ENCODE measurements around the gene WARS2. TPM values are rescaled to one million over a fixed set of nuclear protein-coding genes. Genes with fewer than 3 reads are reported as not detected.

Gene WARS2
- total and polyA plus RNA-seq, 2 of the 8 experiments (the other 6 are each of a cell fraction or from before 2014, with no cell fraction given): 4.3 to 12.9 TPM

DNA sequence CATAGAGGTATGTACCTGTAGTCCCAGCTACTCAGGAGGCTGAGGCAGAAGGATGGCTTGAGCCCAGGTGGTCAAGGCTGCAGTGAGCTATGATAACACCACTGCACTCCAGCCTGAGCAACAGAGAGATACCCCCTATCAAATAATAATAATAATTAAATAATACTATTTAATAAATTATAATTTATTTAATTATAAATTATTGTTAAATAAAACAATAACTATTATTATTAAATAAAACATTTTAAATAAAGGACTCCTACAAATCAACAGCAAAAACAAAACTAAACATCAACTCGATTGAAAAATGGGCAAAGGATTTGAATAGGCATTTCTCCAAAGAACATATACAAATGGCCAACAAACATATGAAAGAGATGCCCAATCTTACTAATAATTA, 86.5 kb downstream of the WARS2 start:
- TF ChIP-seq TEAD4 (IDR thresholded peaks at IDR 0.05; ENCODE audit: low read depth, low read length) (no peak), CEBPB (IDR thresholded peaks at IDR 0.05; ENCODE audit: low read depth, low read length) (no peak), CHD2 (IDR thresholded peaks at IDR 0.05; ENCODE audit: low read length) (no peak), TBP (IDR thresholded peaks at IDR 0.05; ENCODE audit: low read depth, low read length) (no peak), TCF12 (IDR thresholded peaks at IDR 0.05; ENCODE audit: low read depth, low read length) (no peak)
- TF ChIP-seq, protein P1, sequence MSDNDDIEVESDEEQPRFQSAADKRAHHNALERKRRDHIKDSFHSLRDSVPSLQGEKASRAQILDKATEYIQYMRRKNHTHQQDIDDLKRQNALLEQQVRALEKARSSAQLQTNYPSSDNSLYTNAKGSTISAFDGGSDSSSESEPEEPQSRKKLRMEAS (IDR thresholded peaks at IDR 0.05): no peak
- TF ChIP-seq, protein P2, sequence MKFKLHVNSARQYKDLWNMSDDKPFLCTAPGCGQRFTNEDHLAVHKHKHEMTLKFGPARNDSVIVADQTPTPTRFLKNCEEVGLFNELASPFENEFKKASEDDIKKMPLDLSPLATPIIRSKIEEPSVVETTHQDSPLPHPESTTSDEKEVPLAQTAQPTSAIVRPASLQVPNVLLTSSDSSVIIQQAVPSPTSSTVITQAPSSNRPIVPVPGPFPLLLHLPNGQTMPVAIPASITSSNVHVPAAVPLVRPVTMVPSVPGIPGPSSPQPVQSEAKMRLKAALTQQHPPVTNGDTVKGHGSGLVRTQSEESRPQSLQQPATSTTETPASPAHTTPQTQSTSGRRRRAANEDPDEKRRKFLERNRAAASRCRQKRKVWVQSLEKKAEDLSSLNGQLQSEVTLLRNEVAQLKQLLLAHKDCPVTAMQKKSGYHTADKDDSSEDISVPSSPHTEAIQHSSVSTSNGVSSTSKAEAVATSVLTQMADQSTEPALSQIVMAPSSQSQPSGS (IDR thresholded peaks at IDR 0.05; ENCODE audit: low read length): no peak
- no peak overlapping the region for H4K91ac ChIP-seq (replicated peaks; ENCODE audit: insufficient read length, low read length)
- no peak overlapping the region for H2BK12ac ChIP-seq (ENCODE audit: low read depth, low read length)
- no peaks in the 10 kb centered on the region for H3K27me3 ChIP-seq (replicated peaks in 1 of 4; ENCODE audit: control insufficient read depth in 3 of 4, extremely low read depth in 1 of 4, insufficient read depth in 3 of 4, low read length in 3 of 4)
- H3K4ac ChIP-seq (replicated peaks; ENCODE audit: insufficient read length, low read depth, low read length): no peak overlapping the region
- H2BK5ac ChIP-seq (ENCODE audit: low read depth, low read length): no peak overlapping the region
- no peak overlapping the region for H2BK15ac ChIP-seq (ENCODE audit: low read length)
- H3K4me1 ChIP-seq (replicated peaks in 1 of 4; ENCODE audit: control insufficient read depth in 3 of 4, insufficient read depth in 4 of 4, low read length in 3 of 4): no peaks in the 10 kb centered on the region
- no peaks in the 10 kb centered on the region for H3K9me3 ChIP-seq (ENCODE audit: insufficient read depth in 2 of 2, low read depth in 1 of 2, low read length in 1 of 2)
- H3K79me2 ChIP-seq (ENCODE audit: control insufficient read depth in 1 of 2, insufficient read depth in 2 of 2, low read length in 2 of 2): no peaks in the 10 kb centered on the region
- no peak overlapping the region for H3K9ac ChIP-seq (replicated peaks in 1 of 4; ENCODE audit: extremely low read depth in 1 of 4, low read depth in 3 of 4, low read length in 3 of 4)
- no peak overlapping the region for H3K4me2 ChIP-seq (ENCODE audit: insufficient read depth in 1 of 2, low read depth in 2 of 2, low read length in 2 of 2)
- H3K4me3 ChIP-seq (ENCODE audit: extremely low read depth in 1 of 4, insufficient read depth in 2 of 4, low read depth in 3 of 4, low read length in 4 of 4): no peak overlapping the region
- H2BK120ac ChIP-seq (replicated peaks; ENCODE audit: low read depth, low read length): no peak overlapping the region
- 96% methylated on average over 1 of the region's 1 CpG; no CpG with 5 or more reads in 1 of the 2 experiments for WGBS, 2 experiments (ENCODE audit: extremely low coverage in 1 of 2, insufficient coverage in 1 of 2, insufficient read length in 1 of 2, insufficient replicate concordance in 2 of 2, low coverage in 1 of 2, low lambda C conversion rate in 2 of 2, missing lambda C conversion rate in 1 of 2)
- FAIRE-seq: no peak
- DNase-seq (ENCODE audit: low read depth in 1 of 2, low spot score in 2 of 2): no peak
- no peak overlapping the region for H3K27ac ChIP-seq (ENCODE audit: low read depth, low read length)
- H3K18ac ChIP-seq (ENCODE audit: extremely low read depth, low read length): no peak overlapping the region
- no peak overlapping the region for H4K8ac ChIP-seq (ENCODE audit: extremely low read depth, insufficient read depth, low read length)
- no peaks in the 10 kb centered on the region for H4K20me1 ChIP-seq (replicated peaks in 1 of 2; ENCODE audit: control insufficient read depth in 1 of 2, insufficient read depth in 2 of 2, low read length in 2 of 2)
- ChIA-PET CTCF (ENCODE audit: partially characterized antibody) (no interaction called here), POLR2A (ENCODE audit: partially characterized antibody) (no interaction called here)
- no peaks in the 10 kb centered on the region for H3K36me3 ChIP-seq (ENCODE audit: control insufficient read depth in 2 of 4, insufficient read depth in 4 of 4, low read length in 3 of 4)
- no peak overlapping the region for H2AK5ac ChIP-seq (ENCODE audit: low read depth, low read length)
- no peaks in the 10 kb centered on the region for H3K79me1 ChIP-seq (ENCODE audit: low read depth, low read length)
- H3K14ac ChIP-seq (ENCODE audit: insufficient read length): no peak overlapping the region
- H2BK20ac ChIP-seq (ENCODE audit: low read length): no peak overlapping the region
- no peak overlapping the region for H4K5ac ChIP-seq (ENCODE audit: insufficient read length, low read depth, low read length)
- H3K23ac ChIP-seq (ENCODE audit: insufficient read length): no peak overlapping the region
- H2AFZ ChIP-seq (ENCODE audit: low read length): no peak overlapping the region
- no peaks in the 10 kb centered on the region for H3K23me2 ChIP-seq (ENCODE audit: low read depth, low read length)
- no peak overlapping the region for H3K56ac ChIP-seq (replicated peaks; ENCODE audit: insufficient read length, low read depth, low read length)

Data from H1 (cell line).